Endodermal cell (in vitro differentiated cells): ENCODE data around the gene CDK5RAP2. TPM values are rescaled to one million over a fixed set of nuclear protein-coding genes. Genes with fewer than 3 reads are reported as not detected.

Source experiments
- DNase-seq: peaks from one replicate; pipeline ENCODE4 v3.0.0-alpha.2; 2017
- H3K27ac ChIP-seq: 2 replicates; pipeline ENCODE4 v1.5.1; 2013; ENCODE audit warnings: mild to moderate bottlenecking, low read depth, low read length, moderate library complexity
- H3K27me3 ChIP-seq: 2 replicates; pipeline ENCODE4 v1.6.1; 2013; ENCODE audit warnings: mild to moderate bottlenecking, low read length, moderate library complexity; ENCODE audit not compliant: insufficient read depth, control insufficient read depth, poor library complexity, severe bottlenecking
- H3K36me3 ChIP-seq: 2 replicates; pipeline ENCODE4 v1.7.0; 2013; ENCODE audit warnings: mild to moderate bottlenecking, low read length, moderate library complexity; ENCODE audit not compliant: control insufficient read depth, insufficient read depth
- H3K4me1 ChIP-seq: one replicate; pipeline ENCODE4 v1.7.0; 2013; ENCODE audit warnings: low read length; ENCODE audit not compliant: control insufficient read depth, insufficient read depth
- H3K4me3 ChIP-seq: 2 replicates; pipeline ENCODE4 v1.5.1; 2013; ENCODE audit warnings: mild to moderate bottlenecking, low read length, moderate library complexity
- H3K9ac ChIP-seq: 2 replicates; pipeline ENCODE4 v1.6.1; 2013; ENCODE audit warnings: mild to moderate bottlenecking, low read length, moderate library complexity; ENCODE audit not compliant: poor library complexity, severe bottlenecking; ENCODE audit errors: extremely low read depth
- H3K9me3 ChIP-seq: 2 replicates; pipeline ENCODE4 v1.6.1; 2013; ENCODE audit warnings: mild to moderate bottlenecking, low read length, moderate library complexity; ENCODE audit not compliant: control insufficient read depth
- H3K27ac Mint-ChIP-seq: 2 replicates; pipeline ENCODE4 v1.8.0; 2020; ENCODE audit warnings: mixed read lengths
- H3K27me3 Mint-ChIP-seq: 2 replicates; pipeline ENCODE4 v1.8.0; 2021; ENCODE audit warnings: mild to moderate bottlenecking, mixed read lengths; ENCODE audit not compliant: insufficient read depth
- H3K36me3 Mint-ChIP-seq: 2 replicates; pipeline ENCODE4 v1.8.0; 2020; ENCODE audit warnings: low read depth, mixed read lengths
- H3K4me1 Mint-ChIP-seq: 2 replicates; pipeline ENCODE4 v1.8.0; 2020; ENCODE audit warnings: mixed read lengths
- H3K4me3 Mint-ChIP-seq: 2 replicates; pipeline ENCODE4 v1.8.0; 2020; ENCODE audit warnings: mild to moderate bottlenecking, moderate library complexity, mixed read lengths
- H3K9me3 Mint-ChIP-seq: 2 replicates; pipeline ENCODE4 v1.8.0; 2020; ENCODE audit warnings: mild to moderate bottlenecking, mixed read lengths
- WGBS, 2 experiments: methylation state at CpG; one replicate each; pipeline versions ENCODE4 v1.1.5 to v1.1.7; 2013; ENCODE audit warnings: missing lambda C conversion rate in 2 of 2, mixed read lengths in 1 of 2; ENCODE audit not compliant: insufficient coverage in 1 of 2, insufficient read length in 1 of 2; 5-methylcytosine and 5-hydroxymethylcytosine counted together
- total RNA-seq, 2 donors: library from RNA; stranded (reverse); fragmentation: NEBNext Ultra II Directional in 1 of 2; extraction: Animal tissue kit (Norgen Biotek cat#: 25700) in 1 of 2; gene quantifications; 2 replicates in 1 of 2; 3 replicates in 1 of 2; pipeline ENCODE4 v1.2.1, GENCODE V29; 2021
- TF ChIP-seq, protein P1 (sequence below): fragments of 200-600 bp; sonication (generic); conservative IDR thresholded peaks from 2 replicates; pipeline ENCODE4 v1.5.0; 2021; ENCODE audit warnings: antibody characterized with exemption, mild to moderate bottlenecking

CDK5RAP2 gene
- total RNA-seq, 2 donors from 2014 or later: 68.2 to 92.0 TPM

DNA sequence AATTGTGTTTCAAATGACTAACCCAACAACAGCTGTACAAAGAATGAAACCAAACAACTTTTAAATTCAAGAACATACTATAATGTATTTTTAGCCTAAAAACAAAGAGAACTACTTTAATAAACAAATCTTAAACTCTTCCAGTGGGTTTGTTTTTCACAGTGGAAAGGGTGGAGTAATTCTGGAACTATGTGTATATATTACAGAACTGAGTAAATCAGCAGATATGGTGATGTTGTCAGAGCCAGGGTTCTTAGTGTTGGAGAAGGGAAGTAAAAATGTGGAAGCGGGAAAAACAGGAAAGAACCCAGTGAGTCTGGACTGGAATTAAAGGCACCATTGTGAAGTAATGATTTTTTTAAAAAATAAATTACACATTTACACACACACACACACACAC lies 144.9 kb downstream of the CDK5RAP2 start:
- no peaks in the 10 kb centered on the region for H3K27me3 Mint-ChIP-seq
- H3K27ac Mint-ChIP-seq: no peak overlapping the region
- H3K9ac ChIP-seq: no peak overlapping the region
- H3K9me3 ChIP-seq: peaks cover 9% of the 10 kb centered on the region
- H3K9me3 Mint-ChIP-seq: no peaks in the 10 kb centered on the region
- H3K4me1 Mint-ChIP-seq: no peaks in the 10 kb centered on the region
- H3K36me3 Mint-ChIP-seq: peaks cover 54% of the 10 kb centered on the region
- no peak overlapping the region for H3K4me3 Mint-ChIP-seq
- TF ChIP-seq, protein P1, sequence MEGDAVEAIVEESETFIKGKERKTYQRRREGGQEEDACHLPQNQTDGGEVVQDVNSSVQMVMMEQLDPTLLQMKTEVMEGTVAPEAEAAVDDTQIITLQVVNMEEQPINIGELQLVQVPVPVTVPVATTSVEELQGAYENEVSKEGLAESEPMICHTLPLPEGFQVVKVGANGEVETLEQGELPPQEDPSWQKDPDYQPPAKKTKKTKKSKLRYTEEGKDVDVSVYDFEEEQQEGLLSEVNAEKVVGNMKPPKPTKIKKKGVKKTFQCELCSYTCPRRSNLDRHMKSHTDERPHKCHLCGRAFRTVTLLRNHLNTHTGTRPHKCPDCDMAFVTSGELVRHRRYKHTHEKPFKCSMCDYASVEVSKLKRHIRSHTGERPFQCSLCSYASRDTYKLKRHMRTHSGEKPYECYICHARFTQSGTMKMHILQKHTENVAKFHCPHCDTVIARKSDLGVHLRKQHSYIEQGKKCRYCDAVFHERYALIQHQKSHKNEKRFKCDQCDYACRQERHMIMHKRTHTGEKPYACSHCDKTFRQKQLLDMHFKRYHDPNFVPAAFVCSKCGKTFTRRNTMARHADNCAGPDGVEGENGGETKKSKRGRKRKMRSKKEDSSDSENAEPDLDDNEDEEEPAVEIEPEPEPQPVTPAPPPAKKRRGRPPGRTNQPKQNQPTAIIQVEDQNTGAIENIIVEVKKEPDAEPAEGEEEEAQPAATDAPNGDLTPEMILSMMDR: no peak
- H3K4me3 ChIP-seq: no peak overlapping the region
- no peaks in the 10 kb centered on the region for H3K27me3 ChIP-seq
- peaks cover 57% of the 10 kb centered on the region for H3K36me3 ChIP-seq
- no peaks in the 10 kb centered on the region for H3K4me1 ChIP-seq
- DNase-seq: no peak
- WGBS, 2 experiments: 95% methylated on average over 1 of the region's 1 CpG; no CpG with 5 or more reads in 1 of the 2 experiments
- H3K27ac ChIP-seq: no peak overlapping the region

DNA sequence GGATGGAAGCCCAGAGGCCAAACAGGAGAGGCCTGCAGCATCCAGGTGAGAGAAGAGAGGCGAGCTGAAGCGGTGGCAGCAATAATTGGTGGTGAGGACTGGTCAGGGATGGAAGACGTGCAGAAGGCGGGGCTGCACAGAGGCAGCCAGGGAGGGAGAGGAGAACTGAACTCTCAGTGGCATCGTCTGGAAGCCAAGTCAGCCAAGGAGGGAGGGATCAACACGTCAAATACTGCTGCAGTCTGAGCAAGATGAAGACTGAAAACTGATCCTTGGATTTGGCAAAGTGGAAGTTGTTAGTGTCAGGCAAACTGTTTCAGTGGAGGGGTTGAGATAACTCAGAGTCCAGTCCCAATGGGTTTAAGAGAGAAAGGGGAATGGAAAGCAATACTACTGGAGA lies 145.4 kb downstream of the CDK5RAP2 start:
- Histone ChIP-seq H3K27me3 (no peaks in the 10 kb centered on the region), H3K4me3 (no peak overlapping the region), H3K36me3 (peaks cover 54% of the 10 kb centered on the region), H3K9me3 (peaks cover 9% of the 10 kb centered on the region), H3K4me1 (no peaks in the 10 kb centered on the region), H3K9ac (no peak overlapping the region), H3K27ac (no peak overlapping the region)
- peak; percentile 24 for DNase-seq
- Mint-ChIP-seq H3K27me3 (no peaks in the 10 kb centered on the region), H3K36me3 (peaks cover 55% of the 10 kb centered on the region), H3K9me3 (peaks cover 2% of the 10 kb centered on the region), H3K4me3 (no peak overlapping the region), H3K4me1 (no peaks in the 10 kb centered on the region), H3K27ac (no peak overlapping the region)
- TF ChIP-seq, protein P1: no peak
- WGBS, 2 experiments: 91 to 98% methylated on average over 6 of the region's 6 CpGs

DNA sequence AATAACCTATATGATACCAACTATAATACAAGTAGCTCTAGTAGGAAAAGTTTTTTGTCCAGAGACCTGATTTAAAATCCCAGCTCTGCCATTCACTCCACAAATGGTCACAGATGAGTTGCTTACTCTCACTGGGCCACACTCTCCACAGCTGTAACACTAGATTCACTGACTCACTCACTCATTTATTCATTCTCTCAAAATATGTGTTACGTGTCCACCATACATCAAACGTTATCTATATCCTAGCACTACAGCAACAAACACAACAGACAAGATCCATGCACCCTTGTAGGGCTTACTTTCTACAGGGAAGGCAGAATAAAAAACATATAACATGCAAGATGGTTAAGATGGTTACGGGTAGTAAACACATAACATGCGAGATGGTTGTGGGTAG lies 146.3 kb downstream of the CDK5RAP2 start:
- 93% methylated on average over 3 to 4 of the region's 4 CpGs for WGBS, 2 experiments
- TF ChIP-seq, protein P1: no peak
- no peak overlapping the region for H3K4me3 Mint-ChIP-seq
- peaks cover 4% of the 10 kb centered on the region for H3K9me3 Mint-ChIP-seq
- no peak overlapping the region for H3K4me3 ChIP-seq
- H3K4me1 Mint-ChIP-seq: no peaks in the 10 kb centered on the region
- no peak for DNase-seq
- H3K36me3 ChIP-seq: peaks cover 46% of the 10 kb centered on the region
- H3K36me3 Mint-ChIP-seq: peaks cover 49% of the 10 kb centered on the region
- H3K27ac ChIP-seq: no peak overlapping the region
- no peak overlapping the region for H3K9ac ChIP-seq
- H3K27ac Mint-ChIP-seq: no peak overlapping the region
- no peaks in the 10 kb centered on the region for H3K27me3 ChIP-seq
- no peaks in the 10 kb centered on the region for H3K4me1 ChIP-seq
- peaks cover 9% of the 10 kb centered on the region for H3K9me3 ChIP-seq
- H3K27me3 Mint-ChIP-seq: no peaks in the 10 kb centered on the region
